Muscle layer of colon (tissue), 2 donors: Measurements from ENCODE around the gene GNA12.
"Not testable (repeated sequence)": the region's sequence is repeated elsewhere in the genome, so short reads cannot be mapped to it uniquely, and the experiment has no call there.

Experiments
- H3K27ac ChIP-seq: one replicate; pipeline ENCODE4 v1.7.0; 2013; ENCODE audit warnings: low read depth, mild to moderate bottlenecking, low read length, moderate library complexity
- H3K27me3 ChIP-seq, 2 donors: one replicate each; pipeline ENCODE4 v1.7.0; 2013; ENCODE audit warnings: low read length in 2 of 2, mild to moderate bottlenecking in 2 of 2; ENCODE audit not compliant: insufficient read depth in 2 of 2, control insufficient read depth in 1 of 2
- H3K36me3 ChIP-seq: one replicate; pipeline ENCODE4 v1.7.0; 2013; ENCODE audit warnings: mild to moderate bottlenecking, low read length; ENCODE audit not compliant: insufficient read depth
- H3K4me1 ChIP-seq: one replicate; pipeline ENCODE4 v1.7.0; 2013; ENCODE audit warnings: mild to moderate bottlenecking, low read length; ENCODE audit not compliant: insufficient read depth
- H3K4me3 ChIP-seq, 2 donors: one replicate each; pipeline ENCODE4 v1.7.0; 2013; ENCODE audit warnings: low read length in 2 of 2, low read depth in 1 of 2, mild to moderate bottlenecking in 1 of 2, moderate library complexity in 1 of 2
- H3K9ac ChIP-seq: one replicate; pipeline ENCODE4 v1.7.0; 2013; ENCODE audit warnings: low read length
- H3K9me3 ChIP-seq: one replicate; pipeline ENCODE4 v1.7.0; 2013; ENCODE audit warnings: mild to moderate bottlenecking, low read length
- donor health status: abdominal sarcoma.
- donor health status: Adenocarcinoma of cecum.

Gene GNA12

GRCh38 chr7:2754086-2754485 is 90.0 kb downstream of the GNA12 start:
- H3K27ac ChIP-seq = no peak overlapping the region
- no peak overlapping the region for H3K4me3 ChIP-seq
- H3K36me3 ChIP-seq = peaks cover 3% of the 10 kb centered on the region
- no peaks in the 10 kb centered on the region for H3K9me3 ChIP-seq
- no peaks in the 10 kb centered on the region for H3K27me3 ChIP-seq
- no peak overlapping the region for H3K9ac ChIP-seq
- H3K4me1 ChIP-seq = peaks cover 35% of the 10 kb centered on the region

GRCh38 chr7:2753148-2753547 is 91.0 kb downstream of the GNA12 start:
- Histone ChIP-seq H3K4me3 (no peak overlapping the region), H3K9ac (no peak overlapping the region), H3K9me3 (no peaks in the 10 kb centered on the region), H3K4me1 (peaks cover 28% of the 10 kb centered on the region), H3K27ac (no peak overlapping the region), H3K27me3 (no peaks in the 10 kb centered on the region), H3K36me3 (peaks cover 3% of the 10 kb centered on the region)

GRCh38 chr7:2751086-2751485 is 93.0 kb downstream of the GNA12 start:
- Histone ChIP-seq H3K4me1 (peaks cover 13% of the 10 kb centered on the region), H3K4me3 (no peak overlapping the region)

GRCh38 chr7:2750004-2750407 is 94.1 kb downstream of the GNA12 start:
- Histone ChIP-seq H3K4me3 (no peak overlapping the region), H3K27me3 (no peaks in the 10 kb centered on the region), H3K9me3 (no peaks in the 10 kb centered on the region), H3K9ac (no peak overlapping the region), H3K36me3 (peaks cover 3% of the 10 kb centered on the region), H3K4me1 (peaks cover 13% of the 10 kb centered on the region), H3K27ac (no peak overlapping the region)

More at GRCh38 chr7:2751086-2751485, 93.0 kb downstream of the GNA12 start:
- Histone ChIP-seq H3K9ac (no peak overlapping the region), H3K27me3 (no peaks in the 10 kb centered on the region), H3K36me3 (peaks cover 3% of the 10 kb centered on the region), H3K9me3 (no peaks in the 10 kb centered on the region), H3K27ac (no peak overlapping the region)

GRCh38 chr7:2748684-2749083 is 95.4 kb downstream of the GNA12 start:
- not testable (repeated sequence) for H3K9me3 ChIP-seq

GRCh38 chr7:2743523-2744185 is 100.5 kb downstream of the GNA12 start:
- not testable (repeated sequence) for H3K4me3 ChIP-seq, H3K27me3 ChIP-seq, H3K9me3 ChIP-seq, H3K4me1 ChIP-seq, H3K27ac ChIP-seq, H3K36me3 ChIP-seq, H3K9ac ChIP-seq

More at GRCh38 chr7:2748684-2749083, 95.4 kb downstream of the GNA12 start:
- H3K4me1 ChIP-seq = peaks cover 13% of the 10 kb centered on the region
- H3K4me3 ChIP-seq, H3K27ac ChIP-seq, H3K27me3 ChIP-seq, H3K36me3 ChIP-seq, H3K9ac ChIP-seq: not testable (repeated sequence)

- Histone ChIP-seq H3K27ac (no peak overlapping the region), H3K9me3 (no peaks in the 10 kb centered on the region), H3K9ac (no peak overlapping the region), H3K36me3 (no peaks in the 10 kb centered on the region), H3K4me1 (peaks cover 29% of the 10 kb centered on the region), H3K4me3 (no peak overlapping the region), H3K27me3 (no peaks in the 10 kb centered on the region)
Measured at GRCh38 chr7:2738766-2739549, 105.2 kb downstream of the GNA12 start.

GRCh38 chr7:2737771-2738540 is 106.2 kb downstream of the GNA12 start:
- H3K9me3 ChIP-seq = no peaks in the 10 kb centered on the region
- H3K4me1 ChIP-seq = peaks cover 39% of the 10 kb centered on the region
- no peaks in the 10 kb centered on the region for H3K36me3 ChIP-seq
- H3K4me3 ChIP-seq = no peak overlapping the region
- H3K27me3 ChIP-seq = no peaks in the 10 kb centered on the region
- H3K9ac ChIP-seq = no peak overlapping the region
- H3K27ac ChIP-seq = peak overlapping the region; percentile 64

GRCh38 chr7:2737005-2737743 is 106.9 kb downstream of the GNA12 start:
- H3K4me3 ChIP-seq, H3K36me3 ChIP-seq, H3K9ac ChIP-seq, H3K27ac ChIP-seq, H3K9me3 ChIP-seq, H3K27me3 ChIP-seq: not testable (repeated sequence)
- peaks cover 41% of the 10 kb centered on the region for H3K4me1 ChIP-seq

GRCh38 chr7:2736411-2736914 is 107.6 kb downstream of the GNA12 start:
- Histone ChIP-seq H3K27me3 (no peaks in the 10 kb centered on the region), H3K4me1 (peaks cover 41% of the 10 kb centered on the region)

GRCh38 chr7:2735744-2736143 is 108.4 kb downstream of the GNA12 start:
- Histone ChIP-seq H3K9me3 (no peaks in the 10 kb centered on the region), H3K4me3 (no peak overlapping the region), H3K27me3 (no peaks in the 10 kb centered on the region), H3K36me3 (peaks cover 6% of the 10 kb centered on the region), H3K4me1 (peaks cover 41% of the 10 kb centered on the region), H3K9ac (no peak overlapping the region), H3K27ac (no peak overlapping the region)

More at GRCh38 chr7:2736411-2736914, 107.6 kb downstream of the GNA12 start:
- Histone ChIP-seq H3K36me3 (no peaks in the 10 kb centered on the region), H3K27ac (no peak overlapping the region), H3K9ac (no peak overlapping the region), H3K9me3 (no peaks in the 10 kb centered on the region), H3K4me3 (no peak overlapping the region)
